Measurements from ENCODE around the gene RNASE9. TPM values are rescaled to one million over a fixed set of nuclear protein-coding genes. Genes with fewer than 3 reads are reported as not detected.
"Not testable (repeated sequence)": the region's sequence is repeated elsewhere in the genome, so short reads cannot be mapped to it uniquely, and the experiment has no call there.

Gene RNASE9
- not detected for total RNA-seq

- Mint-ChIP-seq H3K4me3 (no peak within 1 kb of the TSS), H3K27ac (no peak within 1 kb of the TSS), H3K36me3 (no peaks in the 10 kb centered on the region), H3K27me3 (no peaks in the 10 kb centered on the region), H3K4me1 (no peaks in the 10 kb centered on the region), H3K9me3 (no peaks in the 10 kb centered on the region)
- no peak for DNase-seq
These were observed at the start of gene RNASE9 for GRCh38 chr14:20560961-20561360. TSS of gene RNASE9 (minus strand) at chr14:20561047.

- H3K4me1 Mint-ChIP-seq = peaks cover 4% of the 10 kb centered on the region
- H3K4me3 Mint-ChIP-seq = no peak overlapping the region
- H3K36me3 Mint-ChIP-seq = no peaks in the 10 kb centered on the region
- H3K9me3 Mint-ChIP-seq = no peaks in the 10 kb centered on the region
- peak; percentile 80 for DNase-seq
- no peaks in the 10 kb centered on the region for H3K27me3 Mint-ChIP-seq
- no peak overlapping the region for H3K27ac Mint-ChIP-seq
These were observed 49.3 kb upstream of the RNASE9 start for GRCh38 chr14:20610002-20610765.

- Mint-ChIP-seq H3K4me1 (peaks cover under 1% of the 10 kb centered on the region), H3K27ac (no peak overlapping the region), H3K27me3 (no peaks in the 10 kb centered on the region), H3K36me3 (no peaks in the 10 kb centered on the region), H3K9me3 (no peaks in the 10 kb centered on the region), H3K4me3 (no peak overlapping the region)
- DNase-seq = peak; percentile 54
These were observed 48.6 kb upstream of the RNASE9 start for GRCh38 chr14:20609215-20610001.

- Mint-ChIP-seq H3K27me3 (no peaks in the 10 kb centered on the region), H3K4me1 (no peaks in the 10 kb centered on the region), H3K4me3 (no peak overlapping the region), H3K27ac (no peak overlapping the region), H3K36me3 (no peaks in the 10 kb centered on the region), H3K9me3 (no peaks in the 10 kb centered on the region)
- DNase-seq = no peak
These were observed 47.7 kb upstream of the RNASE9 start for GRCh38 chr14:20608383-20609110.

GRCh38 chr14:20607617-20608016 lies 46.8 kb upstream of the RNASE9 start:
- Mint-ChIP-seq H3K9me3 (no peaks in the 10 kb centered on the region), H3K27ac (no peak overlapping the region), H3K4me3 (no peak overlapping the region), H3K27me3 (no peaks in the 10 kb centered on the region), H3K4me1 (no peaks in the 10 kb centered on the region), H3K36me3 (no peaks in the 10 kb centered on the region)
- DNase-seq = no peak

GRCh38 chr14:20606902-20607242 lies 46.0 kb upstream of the RNASE9 start:
- H3K36me3 Mint-ChIP-seq = no peaks in the 10 kb centered on the region
- H3K27me3 Mint-ChIP-seq = no peaks in the 10 kb centered on the region
- H3K4me1 Mint-ChIP-seq = no peaks in the 10 kb centered on the region
- H3K27ac Mint-ChIP-seq = no peak overlapping the region
- H3K9me3 Mint-ChIP-seq = no peaks in the 10 kb centered on the region
- H3K4me3 Mint-ChIP-seq = no peak overlapping the region
- DNase-seq = no peak

- Mint-ChIP-seq H3K27me3 (no peaks in the 10 kb centered on the region), H3K27ac (no peak overlapping the region), H3K36me3 (no peaks in the 10 kb centered on the region), H3K4me1 (no peaks in the 10 kb centered on the region), H3K9me3 (no peaks in the 10 kb centered on the region), H3K4me3 (no peak overlapping the region)
- DNase-seq = no peak
These were observed 45.5 kb upstream of the RNASE9 start for GRCh38 chr14:20606190-20606901.

GRCh38 chr14:20603813-20604690 lies 43.2 kb upstream of the RNASE9 start:
- no peaks in the 10 kb centered on the region for H3K9me3 Mint-ChIP-seq
- no peak overlapping the region for H3K4me3 Mint-ChIP-seq
- no peak for DNase-seq

GRCh38 chr14:20602583-20602982 lies 41.7 kb upstream of the RNASE9 start:
- Mint-ChIP-seq H3K4me3 (no peak overlapping the region), H3K27me3 (no peaks in the 10 kb centered on the region), H3K9me3 (no peaks in the 10 kb centered on the region), H3K36me3 (no peaks in the 10 kb centered on the region), H3K27ac (no peak overlapping the region), H3K4me1 (no peaks in the 10 kb centered on the region)
- DNase-seq = no peak

More at GRCh38 chr14:20603813-20604690, 43.2 kb upstream of the RNASE9 start:
- Mint-ChIP-seq H3K27me3 (no peaks in the 10 kb centered on the region), H3K27ac (no peak overlapping the region), H3K36me3 (no peaks in the 10 kb centered on the region), H3K4me1 (no peaks in the 10 kb centered on the region)

- no peak for DNase-seq
- H3K4me1 Mint-ChIP-seq = no peaks in the 10 kb centered on the region
- H3K36me3 Mint-ChIP-seq = no peaks in the 10 kb centered on the region
- no peaks in the 10 kb centered on the region for H3K9me3 Mint-ChIP-seq
- no peak overlapping the region for H3K27ac Mint-ChIP-seq
- no peaks in the 10 kb centered on the region for H3K27me3 Mint-ChIP-seq
- no peak overlapping the region for H3K4me3 Mint-ChIP-seq
These were observed 40.7 kb upstream of the RNASE9 start for GRCh38 chr14:20601522-20601921.

GRCh38 chr14:20597108-20597507 lies 36.3 kb upstream of the RNASE9 start:
- H3K36me3 Mint-ChIP-seq = no peaks in the 10 kb centered on the region
- H3K27ac Mint-ChIP-seq = no peak overlapping the region
- H3K9me3 Mint-ChIP-seq = no peaks in the 10 kb centered on the region
- no peak overlapping the region for H3K4me3 Mint-ChIP-seq
- no peaks in the 10 kb centered on the region for H3K27me3 Mint-ChIP-seq
- DNase-seq = no peak
- peaks cover 4% of the 10 kb centered on the region for H3K4me1 Mint-ChIP-seq

- not testable (repeated sequence) for H3K4me1 Mint-ChIP-seq, H3K9me3 Mint-ChIP-seq, H3K4me3 Mint-ChIP-seq, DNase-seq, H3K36me3 Mint-ChIP-seq, H3K27ac Mint-ChIP-seq, H3K27me3 Mint-ChIP-seq
These were observed 34.9 kb upstream of the RNASE9 start for GRCh38 chr14:20595726-20596125.

GRCh38 chr14:20592574-20592973 lies 31.7 kb upstream of the RNASE9 start:
- Mint-ChIP-seq H3K27me3 (peaks cover 12% of the 10 kb centered on the region), H3K27ac (no peak overlapping the region), H3K4me3 (no peak overlapping the region), H3K36me3 (no peaks in the 10 kb centered on the region), H3K4me1 (peaks cover 4% of the 10 kb centered on the region), H3K9me3 (no peaks in the 10 kb centered on the region)
- DNase-seq = no peak

GRCh38 chr14:20591235-20591634 lies 30.4 kb upstream of the RNASE9 start, which contains the start of gene RNASE12:
TSS of gene RNASE12 (minus strand) at chr14:20591376. CDS start at chr14:20590723, 653 bp downstream.
- Mint-ChIP-seq H3K4me1 (peaks cover 4% of the 10 kb centered on the region), H3K4me3 (no peak within 1 kb of the TSS), H3K27me3 (peaks cover 12% of the 10 kb centered on the region), H3K9me3 (no peaks in the 10 kb centered on the region), H3K27ac (no peak within 1 kb of the TSS), H3K36me3 (no peaks in the 10 kb centered on the region)
- DNase-seq = no peak
